K562 (cell line): ENCODE results near the gene GALNT9. TPM values are rescaled to one million over a fixed set of nuclear protein-coding genes. Genes with fewer than 3 reads are reported as not detected.

Experiments used
- ATAC-seq: fragments of 200-7000 bp; cut with Tn5 transposase; 3 replicates; pipeline ENCODE4 v1.9.1; 2020; ENCODE audit warnings: moderate library complexity
- BruUV-seq: library from RNA; stranded (reverse); fragments of 400-500 nt; replicated peaks from 2 replicates; lab custom pipeline; 2021; lab: Mats Ljungman, UMichigan
- CTCF ChIA-PET: fragments of 300-600 bp; formaldehyde crosslinking; extraction: SDS; loops from one replicate; lab custom pipeline; 2021; ENCODE audit warnings: low intra/inter-chr PET ratio; lab: Yijun Ruan, JAX
- POLR2A ChIA-PET: fragments of 300-600, 350-650 bp; sonication (Branson Sonifier 250); formaldehyde crosslinking; extraction: SDS; loops from one replicate; lab custom pipeline; 2021; ENCODE audit warnings: antibody characterized with exemption, inconsistent platforms; lab: Yijun Ruan, JAX
- DNase-seq, 4 experiments: peaks; one replicate each; pipeline versions ENCODE4 v3.0.0 to v3.0.0-alpha.2; 2011 to 2018; ENCODE audit warnings: low spot score in 3 of 4, mixed read lengths in 3 of 4; ENCODE audit errors: extremely low read depth in 1 of 4
- FAIRE-seq: peaks from 2 replicates; lab custom pipeline; 2011; peaks lifted over from hg19 to GRCh38; lab: Jason Lieb, UNC
- H2AFZ ChIP-seq: 2 replicates; pipeline ENCODE4 v1.6.0; 2011; ENCODE audit warnings: low read depth, low read length, control low read depth, inconsistent platforms
- H3K27ac ChIP-seq: fragments of 200-600 bp; 3 replicates; pipeline ENCODE4 v1.8.0; 2011; ENCODE audit warnings: low read depth, mild to moderate bottlenecking, control low read depth, inconsistent platforms, low read length, moderate library complexity, mixed read lengths; ENCODE audit errors: extremely low read depth
- H3K27me3 ChIP-seq, 2 experiments: fragments of 300-600 bp in 1 of 2; 2 replicates in 1 of 2; 3 replicates in 1 of 2; pipeline versions ENCODE4 v1.6.0 to v1.8.0; 2011; ENCODE audit warnings: inconsistent platforms in 2 of 2, low read length in 2 of 2, mild to moderate bottlenecking in 1 of 2, mixed read lengths in 1 of 2, moderate library complexity in 1 of 2; ENCODE audit not compliant: control insufficient read depth in 2 of 2, insufficient read depth in 2 of 2
- H3K36me3 ChIP-seq: fragments of 300-600 bp; 3 replicates; pipeline ENCODE4 v1.8.0; 2011; ENCODE audit warnings: mild to moderate bottlenecking, low read length, inconsistent platforms; ENCODE audit not compliant: control insufficient read depth, insufficient read depth
- H3K4me1 ChIP-seq, 2 experiments: fragments of 200-600 bp in 1 of 2; replicated peaks in 1 of 2; 2 replicates in 1 of 2; 3 replicates in 1 of 2; pipeline versions ENCODE4 v1.5.1 to v1.8.0; 2011; ENCODE audit warnings: inconsistent platforms in 2 of 2, low read length in 2 of 2, mild to moderate bottlenecking in 1 of 2, mixed read lengths in 1 of 2, moderate library complexity in 1 of 2; ENCODE audit not compliant: control insufficient read depth in 2 of 2, insufficient read depth in 2 of 2
- H3K4me2 ChIP-seq: 2 replicates; pipeline ENCODE4 v1.6.1; 2011; ENCODE audit warnings: low read length, control low read depth, inconsistent platforms, mixed read lengths; ENCODE audit not compliant: insufficient read depth
- H3K4me3 ChIP-seq: fragments of 200-600 bp; sonication (generic), shearing (Covaris generic); 2 replicates; pipeline ENCODE4 v1.5.1; 2016; ENCODE audit warnings: control low read depth, inconsistent platforms
- H3K79me2 ChIP-seq: fragments of 200-600 bp; 3 replicates; pipeline ENCODE4 v1.8.0; 2011; ENCODE audit warnings: low read length, inconsistent platforms; ENCODE audit not compliant: control insufficient read depth, insufficient read depth
- H3K9ac ChIP-seq, 2 experiments: 2 replicates each; pipeline versions ENCODE4 v1.6.0 to v1.6.1; 2011; ENCODE audit warnings: low read depth in 2 of 2, low read length in 2 of 2, control low read depth in 1 of 2, inconsistent platforms in 1 of 2, mild to moderate bottlenecking in 1 of 2, mixed read lengths in 1 of 2; ENCODE audit not compliant: insufficient read depth in 1 of 2
- H3K9me1 ChIP-seq: one replicate; pipeline ENCODE4 v1.6.0; 2011; ENCODE audit warnings: inconsistent platforms, mild to moderate bottlenecking, low read length, moderate library complexity; ENCODE audit not compliant: control insufficient read depth, insufficient read depth
- H3K9me3 ChIP-seq: replicated peaks from 2 replicates; pipeline ENCODE4 v1.5.1; 2011; ENCODE audit warnings: low read depth, low read length, inconsistent platforms; ENCODE audit not compliant: control insufficient read depth, insufficient read depth
- H4K20me1 ChIP-seq: replicated peaks from 2 replicates; pipeline ENCODE4 v1.6.1; 2011; ENCODE audit warnings: low read length, inconsistent platforms, mixed read lengths; ENCODE audit not compliant: control insufficient read depth, insufficient read depth
- CCAR2 ChIP-seq: fragments of 200-400 bp; formaldehyde crosslinking; IDR thresholded peaks from 2 replicates; pipeline ENCODE4 v1.6.1; 2017; ENCODE audit warnings: mild to moderate bottlenecking, low read depth, low read length
- CEBPB ChIP-seq: fragments of 450-650 bp; IDR thresholded peaks from 2 replicates; pipeline ENCODE4 v1.6.1; 2016; ENCODE audit warnings: missing genetic modification characterization, missing compliant biosample characterization
- ESRRA ChIP-seq: fragments of 450-650 bp; IDR thresholded peaks from 2 replicates; pipeline ENCODE4 v1.6.1; 2014; ENCODE audit warnings: low read depth, mild to moderate bottlenecking, moderate library complexity, borderline replicate concordance
- ETV1 ChIP-seq: fragments of 450-650 bp; conservative IDR thresholded peaks from 2 replicates; pipeline ENCODE4 v1.6.1; 2016; ENCODE audit warnings: missing genetic modification characterization, control low read depth, low read depth, missing compliant biosample characterization
- MTA1 ChIP-seq: fragments of 450-650 bp; IDR thresholded peaks from 2 replicates; pipeline ENCODE4 v1.6.1; 2017; ENCODE audit warnings: borderline replicate concordance
- TARDBP ChIP-seq: fragments of 450-650 bp; IDR thresholded peaks from 2 replicates; pipeline ENCODE4 v1.6.1; 2016
- ZKSCAN8 ChIP-seq: fragments of 200-800 bp; sonication (Bioruptor generic); IDR thresholded peaks from 2 replicates; pipeline ENCODE4 v1.6.1; 2016; ENCODE audit warnings: missing genetic modification characterization, missing compliant biosample characterization
- ZNF239 ChIP-seq: fragments of 250-450 bp; sonication (Bioruptor Pico); IDR thresholded peaks from 2 replicates; pipeline ENCODE4 v1.4.0; 2020; ENCODE audit warnings: mild to moderate bottlenecking
- ZNF444 ChIP-seq: fragments of 250-450 bp; sonication (Bioruptor Pico); IDR thresholded peaks from 2 replicates; pipeline ENCODE4 v1.4.0; 2020; ENCODE audit warnings: mild to moderate bottlenecking, moderate library complexity
- ZNF57 ChIP-seq: fragments of 450-650 bp; formaldehyde crosslinking; IDR thresholded peaks from 2 replicates; pipeline ENCODE4 v1.4.0; 2020; ENCODE audit warnings: mild to moderate bottlenecking, moderate library complexity
- WGBS: fragments of 100-300 bp; shearing (Covaris generic); methylation state at CpG from one replicate; pipeline ENCODE4 v1.1.6; 2016; ENCODE audit warnings: low coverage, mixed read lengths; ENCODE audit not compliant: insufficient coverage; ENCODE audit errors: missing lambda C conversion rate; 5-methylcytosine and 5-hydroxymethylcytosine counted together
- in situ Hi-C: fragments of 300-500 bp; cut with MboI; formaldehyde crosslinking; loops from 4 replicates; pipeline ENCODE4 v1.15.0; 2018; ENCODE audit warnings: inconsistent platforms, mixed read lengths
- intact Hi-C: fragments of 100-400 bp; cut with micrococcal nuclease; formaldehyde crosslinking; loops from 2 replicates; pipeline ENCODE4 v1.14.2; 2022
- polyA plus RNA-seq, 8 experiments: library from polyadenylated mRNA; depleted of rRNA in 4 of 8; stranded (reverse) in 5 of 8; unstranded in 3 of 8; fragments of >200 nt; fragmentation: Nextera tagmentation in 2 of 8; fragmentation: Illumina TruSeq in 1 of 8; extraction: Ambion mirVana in 2 of 8; extraction: Trizol in 1 of 8; gene quantifications; 2 replicates each; pipeline versions ENCODE4 v1.2.1 to v1.2.3, GENCODE V29; 2011 to 2014; ENCODE audit warnings: inconsistent platforms in 1 of 8, missing spikeins in 1 of 8
- total RNA-seq, 7 experiments: library from RNA; depleted of rRNA in 6 of 7; stranded (reverse); fragments of >200 nt in 6 of 7; fragmentation: Illumina TruSeq in 2 of 7; extraction: Trizol in 2 of 7; gene quantifications; 2 replicates each; pipeline versions ENCODE4 v1.2.1 to v1.2.3, GENCODE V29; 2011 to 2021; ENCODE audit warnings: low replicate concordance in 1 of 7
- TF ChIP-seq, protein P1 (sequence below): fragments of 250-450 bp; sonication (Bioruptor Pico); IDR thresholded peaks from 2 replicates; pipeline ENCODE4 v1.8.0; 2022; ENCODE audit warnings: inconsistent platforms
- TF ChIP-seq, protein P2 (sequence below), 2 experiments: fragments of 450-650 bp; IDR thresholded peaks; 2 replicates each; pipeline ENCODE4 v1.6.1; 2018; ENCODE audit warnings: mild to moderate bottlenecking in 2 of 2, low read depth in 1 of 2; ENCODE audit not compliant: partially characterized antibody in 2 of 2
- TF ChIP-seq, protein P3 (sequence below): fragments of 200-800 bp; sonication (Bioruptor generic); IDR thresholded peaks from 2 replicates; pipeline ENCODE4 v1.6.1; 2017; ENCODE audit warnings: missing genetic modification characterization, missing compliant biosample characterization

GALNT9 gene
- total and polyA plus RNA-seq, 9 of the 15 experiments (the other 6 are each of a cell fraction or from before 2014, with no cell fraction given) = not detected

DNA sequence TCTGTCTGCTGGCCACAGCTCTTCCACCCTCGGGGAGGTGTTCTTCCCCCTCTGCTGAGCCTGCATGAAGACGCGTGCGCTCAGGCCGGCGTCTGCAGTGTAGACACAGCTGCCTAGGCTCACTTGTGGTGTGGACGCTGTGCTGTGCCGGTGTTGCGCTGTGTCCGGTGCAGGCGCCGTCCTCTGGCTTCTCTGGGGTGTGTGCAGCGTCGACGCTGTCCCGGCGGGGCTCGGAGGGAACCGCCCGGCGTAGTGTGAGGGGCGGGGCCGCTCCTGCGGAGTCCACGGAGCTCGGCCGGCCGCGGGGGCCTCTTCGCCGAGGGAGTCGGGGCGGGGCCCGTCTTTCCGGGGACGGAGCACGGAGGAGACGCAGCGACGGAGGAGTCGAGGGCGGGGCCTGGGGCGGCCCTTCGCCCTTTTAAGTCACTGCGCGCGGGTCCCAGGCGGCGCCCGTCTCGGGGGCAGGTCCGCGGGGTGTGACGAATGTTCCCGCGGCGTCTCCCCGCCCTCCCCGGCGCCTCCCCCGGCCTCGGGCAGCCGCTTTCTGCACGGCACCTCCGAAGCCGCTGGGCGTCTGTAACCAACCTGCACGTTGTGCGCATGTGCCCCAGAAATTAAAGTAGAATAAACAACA, 139.9 kb downstream of the GALNT9 start:
- in situ Hi-C loops (no loop called here), intact Hi-C loops (no loop called here)
- peak overlapping the region in 1 of 2 experiments; percentile 74; a peak in 2 of 4 replicates for H3K9ac ChIP-seq
- H2AFZ ChIP-seq = peak overlapping the region; percentile 91
- H3K36me3 ChIP-seq = no peaks in the 10 kb centered on the region
- POLR2A ChIA-PET = interaction anchor here (0.9 kb wide), 1 partner anchor 106 kb away, joined by 3 read pairs; no protein-coding TSS in a partner anchor
- peak overlapping the region; percentile 71 for H3K4me2 ChIP-seq
- no peaks in the 10 kb centered on the region for H4K20me1 ChIP-seq
- ATAC-seq (peak; percentile 97), FAIRE-seq (peak; percentile 76), DNase-seq (peak; percentile 83 to 96 (median 94))
- peaks cover 30 to 75% of the 10 kb centered on the region in 2 experiments; a peak in 4 of 5 replicates for H3K27me3 ChIP-seq
- H3K27ac ChIP-seq = no peak overlapping the region
- peaks cover 16% of the 10 kb centered on the region for H3K9me3 ChIP-seq
- CTCF ChIA-PET = interaction anchor here (0.6 to 0.7 kb wide), 2 partner anchors 15 to 238 kb away, joined by 3 to 4 read pairs; no protein-coding TSS in a partner anchor
- H3K4me3 ChIP-seq = peak overlapping the region; percentile 31
- peaks cover 3 to 40% of the 10 kb centered on the region in 2 experiments; a peak in 2 of 5 replicates for H3K4me1 ChIP-seq
- H3K79me2 ChIP-seq = no peaks in the 10 kb centered on the region
- 4% methylated on average over 15 of the region's 69 CpGs for WGBS
- no peaks in the 10 kb centered on the region for H3K9me1 ChIP-seq
- BruUV-seq = no TSS peak
- TF ChIP-seq, protein P1, sequence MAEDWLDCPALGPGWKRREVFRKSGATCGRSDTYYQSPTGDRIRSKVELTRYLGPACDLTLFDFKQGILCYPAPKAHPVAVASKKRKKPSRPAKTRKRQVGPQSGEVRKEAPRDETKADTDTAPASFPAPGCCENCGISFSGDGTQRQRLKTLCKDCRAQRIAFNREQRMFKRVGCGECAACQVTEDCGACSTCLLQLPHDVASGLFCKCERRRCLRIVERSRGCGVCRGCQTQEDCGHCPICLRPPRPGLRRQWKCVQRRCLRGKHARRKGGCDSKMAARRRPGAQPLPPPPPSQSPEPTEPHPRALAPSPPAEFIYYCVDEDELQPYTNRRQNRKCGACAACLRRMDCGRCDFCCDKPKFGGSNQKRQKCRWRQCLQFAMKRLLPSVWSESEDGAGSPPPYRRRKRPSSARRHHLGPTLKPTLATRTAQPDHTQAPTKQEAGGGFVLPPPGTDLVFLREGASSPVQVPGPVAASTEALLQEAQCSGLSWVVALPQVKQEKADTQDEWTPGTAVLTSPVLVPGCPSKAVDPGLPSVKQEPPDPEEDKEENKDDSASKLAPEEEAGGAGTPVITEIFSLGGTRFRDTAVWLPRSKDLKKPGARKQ (CRISPR knock-in tag) = no peak
- TF ChIP-seq ZKSCAN8 (CRISPR knock-in tag) (no peak), ZNF57 (no peak), ZNF444 (CRISPR knock-in tag) (no peak), TARDBP (no peak), MTA1 (no peak), ZNF239 (CRISPR knock-in tag) (no peak), CEBPB (no peak), ETV1 (tag) (0 out of 2 replicates have a peak, but pooled peaks have one; percentile 17), ESRRA (no peak), CCAR2 (no peak)
- TF ChIP-seq, protein P2, sequence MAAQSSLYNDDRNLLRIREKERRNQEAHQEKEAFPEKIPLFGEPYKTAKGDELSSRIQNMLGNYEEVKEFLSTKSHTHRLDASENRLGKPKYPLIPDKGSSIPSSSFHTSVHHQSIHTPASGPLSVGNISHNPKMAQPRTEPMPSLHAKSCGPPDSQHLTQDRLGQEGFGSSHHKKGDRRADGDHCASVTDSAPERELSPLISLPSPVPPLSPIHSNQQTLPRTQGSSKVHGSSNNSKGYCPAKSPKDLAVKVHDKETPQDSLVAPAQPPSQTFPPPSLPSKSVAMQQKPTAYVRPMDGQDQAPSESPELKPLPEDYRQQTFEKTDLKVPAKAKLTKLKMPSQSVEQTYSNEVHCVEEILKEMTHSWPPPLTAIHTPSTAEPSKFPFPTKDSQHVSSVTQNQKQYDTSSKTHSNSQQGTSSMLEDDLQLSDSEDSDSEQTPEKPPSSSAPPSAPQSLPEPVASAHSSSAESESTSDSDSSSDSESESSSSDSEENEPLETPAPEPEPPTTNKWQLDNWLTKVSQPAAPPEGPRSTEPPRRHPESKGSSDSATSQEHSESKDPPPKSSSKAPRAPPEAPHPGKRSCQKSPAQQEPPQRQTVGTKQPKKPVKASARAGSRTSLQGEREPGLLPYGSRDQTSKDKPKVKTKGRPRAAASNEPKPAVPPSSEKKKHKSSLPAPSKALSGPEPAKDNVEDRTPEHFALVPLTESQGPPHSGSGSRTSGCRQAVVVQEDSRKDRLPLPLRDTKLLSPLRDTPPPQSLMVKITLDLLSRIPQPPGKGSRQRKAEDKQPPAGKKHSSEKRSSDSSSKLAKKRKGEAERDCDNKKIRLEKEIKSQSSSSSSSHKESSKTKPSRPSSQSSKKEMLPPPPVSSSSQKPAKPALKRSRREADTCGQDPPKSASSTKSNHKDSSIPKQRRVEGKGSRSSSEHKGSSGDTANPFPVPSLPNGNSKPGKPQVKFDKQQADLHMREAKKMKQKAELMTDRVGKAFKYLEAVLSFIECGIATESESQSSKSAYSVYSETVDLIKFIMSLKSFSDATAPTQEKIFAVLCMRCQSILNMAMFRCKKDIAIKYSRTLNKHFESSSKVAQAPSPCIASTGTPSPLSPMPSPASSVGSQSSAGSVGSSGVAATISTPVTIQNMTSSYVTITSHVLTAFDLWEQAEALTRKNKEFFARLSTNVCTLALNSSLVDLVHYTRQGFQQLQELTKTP (IDR thresholded peaks at IDR 0.05; ENCODE audit: low read depth in 1 of 2, partially characterized antibody in 2 of 2) = no peak
- TF ChIP-seq, protein P3, sequence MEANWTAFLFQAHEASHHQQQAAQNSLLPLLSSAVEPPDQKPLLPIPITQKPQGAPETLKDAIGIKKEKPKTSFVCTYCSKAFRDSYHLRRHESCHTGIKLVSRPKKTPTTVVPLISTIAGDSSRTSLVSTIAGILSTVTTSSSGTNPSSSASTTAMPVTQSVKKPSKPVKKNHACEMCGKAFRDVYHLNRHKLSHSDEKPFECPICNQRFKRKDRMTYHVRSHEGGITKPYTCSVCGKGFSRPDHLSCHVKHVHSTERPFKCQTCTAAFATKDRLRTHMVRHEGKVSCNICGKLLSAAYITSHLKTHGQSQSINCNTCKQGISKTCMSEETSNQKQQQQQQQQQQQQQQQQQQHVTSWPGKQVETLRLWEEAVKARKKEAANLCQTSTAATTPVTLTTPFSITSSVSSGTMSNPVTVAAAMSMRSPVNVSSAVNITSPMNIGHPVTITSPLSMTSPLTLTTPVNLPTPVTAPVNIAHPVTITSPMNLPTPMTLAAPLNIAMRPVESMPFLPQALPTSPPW (CRISPR knock-in tag) = peak; percentile 68
